SK-N-SH (cell line): Measurements from ENCODE around the gene PDCL2. TPM values are rescaled to one million over a fixed set of nuclear protein-coding genes. Genes with fewer than 3 reads are reported as not detected.

Experiments used
- CTCF ChIA-PET: fragments of 300-600, 350-600 bp; formaldehyde crosslinking; extraction: SDS; loops from one replicate; lab custom pipeline; 2021; lab: Yijun Ruan, JAX
- POLR2A ChIA-PET: fragments of 350-600 bp; sonication (Branson Sonifier 250); formaldehyde crosslinking; extraction: SDS; loops from one replicate; lab custom pipeline; 2020; ENCODE audit warnings: antibody characterized with exemption, inconsistent platforms; lab: Yijun Ruan, JAX
- DNase-seq: peaks from one replicate; pipeline ENCODE4 v3.0.0; 2012
- H2AFZ ChIP-seq: fragments of 200-600 bp; sonication (generic); 2 replicates; pipeline ENCODE4 v1.8.1; 2016; ENCODE audit warnings: antibody characterized with exemption, mild to moderate bottlenecking, low read depth
- H3F3A ChIP-seq: fragments of 200-600 bp; sonication (generic); replicated peaks from 2 replicates; pipeline ENCODE3; 2016; ENCODE audit warnings: antibody characterized with exemption, mild to moderate bottlenecking; ENCODE audit not compliant: insufficient read depth
- H3K27ac ChIP-seq, 2 experiments: fragments of 200-500 bp in 1 of 2; fragments of 200-600 bp in 1 of 2; sonication (Bioruptor generic) in 1 of 2; sonication (generic), shearing (Covaris generic) in 1 of 2; 2 replicates each; pipeline versions ENCODE4 v1.5.1 to v1.6.1; 2014 to 2016; ENCODE audit warnings: low read depth in 2 of 2, inconsistent platforms in 1 of 2, low read length in 1 of 2, mild to moderate bottlenecking in 1 of 2, mixed read lengths in 1 of 2
- H3K27me3 ChIP-seq: fragments of 200-600 bp; sonication (generic), shearing (Covaris generic); 2 replicates; pipeline ENCODE4 v1.6.1; 2016; ENCODE audit warnings: mixed run types; ENCODE audit not compliant: insufficient read depth
- H3K36me3 ChIP-seq, 2 experiments: fragments of 200-500 bp in 1 of 2; fragments of 200-600 bp in 1 of 2; sonication (Bioruptor generic) in 1 of 2; sonication (generic) in 1 of 2; replicated peaks in 1 of 2; 2 replicates each; pipeline versions ENCODE3 to v1.5.1; 2014 to 2016; ENCODE audit warnings: low read length in 1 of 2, mild to moderate bottlenecking in 1 of 2; ENCODE audit not compliant: insufficient read depth in 2 of 2, control insufficient read depth in 1 of 2
- H3K4me1 ChIP-seq, 2 experiments: fragments of 200-500 bp in 1 of 2; fragments of 200-600 bp in 1 of 2; sonication (Bioruptor generic) in 1 of 2; sonication (generic), shearing (Covaris generic) in 1 of 2; 2 replicates each; pipeline versions ENCODE4 v1.5.1 to v1.6.1; 2014 to 2016; ENCODE audit warnings: low read depth in 1 of 2, low read length in 1 of 2, mixed run types in 1 of 2; ENCODE audit not compliant: insufficient read depth in 2 of 2, control insufficient read depth in 1 of 2
- H3K4me2 ChIP-seq: fragments of 200-600 bp; sonication (generic), shearing (Covaris generic); 2 replicates; pipeline ENCODE4 v1.6.1; 2017; ENCODE audit warnings: mixed run types
- H3K4me3 ChIP-seq, 2 experiments: fragments of 200-500 bp in 1 of 2; fragments of 200-600 bp in 1 of 2; sonication (Bioruptor generic) in 1 of 2; sonication (generic), shearing (Covaris generic) in 1 of 2; 2 replicates each; pipeline versions ENCODE4 v1.5.1 to v1.8.1; 2014 to 2016; ENCODE audit warnings: low read depth in 2 of 2, inconsistent platforms in 1 of 2, low read length in 1 of 2, mild to moderate bottlenecking in 1 of 2, mixed read lengths in 1 of 2, moderate library complexity in 1 of 2
- H3K79me2 ChIP-seq: fragments of 200-600 bp; sonication (generic); 2 replicates; pipeline ENCODE4 v1.8.1; 2017; ENCODE audit warnings: mild to moderate bottlenecking; ENCODE audit not compliant: insufficient read depth
- H3K9ac ChIP-seq: fragments of 200-600 bp; sonication (generic); 2 replicates; pipeline ENCODE4 v1.6.1; 2017; ENCODE audit warnings: mixed run types
- H3K9me2 ChIP-seq: fragments of 200-600 bp; sonication (generic); 2 replicates; pipeline ENCODE4 v1.6.1; 2017; ENCODE audit warnings: mixed run types
- H3K9me3 ChIP-seq: fragments of 200-600 bp; sonication (generic); 2 replicates; pipeline ENCODE4 v1.6.1; 2017; ENCODE audit warnings: mixed run types, mild to moderate bottlenecking, moderate library complexity
- H4K20me1 ChIP-seq: fragments of 200-600 bp; sonication (generic); 2 replicates; pipeline ENCODE4 v1.6.1; 2017; ENCODE audit warnings: mild to moderate bottlenecking, mixed run types; ENCODE audit not compliant: insufficient read depth
- CHD2 ChIP-seq: fragments of 150-350 bp; IDR thresholded peaks from 2 replicates; pipeline ENCODE4 v1.6.1; 2018; ENCODE audit warnings: low read length; ENCODE audit not compliant: partially characterized antibody
- ELF1 ChIP-seq: IDR thresholded peaks from 2 replicates; pipeline ENCODE4 v1.4.0; 2012
- FOSL2 ChIP-seq: IDR thresholded peaks from 2 replicates; pipeline ENCODE4 v1.4.0; 2012; ENCODE audit warnings: low read depth, mild to moderate bottlenecking, moderate library complexity, borderline replicate concordance
- FOXJ3 ChIP-seq: sonication (generic); formaldehyde crosslinking; IDR thresholded peaks from 2 replicates; pipeline ENCODE4 v1.5.1; 2020; ENCODE audit warnings: mild to moderate bottlenecking, missing genetic modification reagents
- FOXM1 ChIP-seq: IDR thresholded peaks from 2 replicates; pipeline ENCODE4 v1.4.0; 2012; ENCODE audit warnings: low read depth, mild to moderate bottlenecking
- GABPA ChIP-seq: IDR thresholded peaks from 2 replicates; pipeline ENCODE4 v1.4.0; 2012; ENCODE audit warnings: low read depth, mild to moderate bottlenecking
- JUND ChIP-seq: IDR thresholded peaks from 2 replicates; pipeline ENCODE4 v1.4.0; 2012
- NRF1 ChIP-seq: IDR thresholded peaks from 2 replicates; pipeline ENCODE4 v1.6.1; 2012; ENCODE audit warnings: low read depth, mild to moderate bottlenecking, low read length
- RAD21 ChIP-seq: IDR thresholded peaks from 2 replicates; pipeline ENCODE4 v1.6.1; 2012; ENCODE audit warnings: mild to moderate bottlenecking, low read length
- RCOR1 ChIP-seq: fragments of 150-350 bp; IDR thresholded peaks from 2 replicates; pipeline ENCODE4 v1.6.1; 2017; ENCODE audit warnings: antibody characterized with exemption, low read length
- RFX5 ChIP-seq: IDR thresholded peaks from 2 replicates; pipeline ENCODE4 v1.6.1; 2012; ENCODE audit warnings: mild to moderate bottlenecking, improper control_type of control experiment, low read length
- RXRA ChIP-seq: IDR thresholded peaks from 2 replicates; pipeline ENCODE4 v1.4.0; 2012; ENCODE audit warnings: low read depth, mild to moderate bottlenecking, borderline replicate concordance
- USF2 ChIP-seq: fragments of 150-350 bp; IDR thresholded peaks from 2 replicates; pipeline ENCODE4 v1.6.1; 2017; ENCODE audit warnings: antibody characterized with exemption, low read length, low read depth, borderline replicate concordance
- WGBS: methylation state at CpG from one replicate; pipeline ENCODE4 v1.1.6; 2017; ENCODE audit warnings: low lambda C conversion rate; 5-methylcytosine and 5-hydroxymethylcytosine counted together
- polyA plus RNA-seq, 3 experiments: library from polyadenylated mRNA; depleted of rRNA; stranded (reverse); fragments of >200 nt; gene quantifications; 2 replicates each; pipeline ENCODE4 v1.2.3, GENCODE V29; 2012
- TF ChIP-seq, protein P1 (sequence below): IDR thresholded peaks from 2 replicates; pipeline ENCODE4 v1.4.0; 2012; ENCODE audit warnings: low read depth

PDCL2 gene
- polyA plus RNA-seq, 1 of the 3 experiments (the other 2 are of a cell fraction) = not detected

GRCh38 chr4:55612341-55612740, 20.3 kb upstream of the PDCL2 start:
- 71% methylated on average over 3 of the region's 3 CpGs for WGBS
- Histone ChIP-seq H3K79me2 (no peaks in the 10 kb centered on the region), H3K4me2 (no peak overlapping the region), H3K9me2 (no peaks in the 10 kb centered on the region), H3K4me1 (peaks cover 0 to 6% of the 10 kb centered on the region in 2 experiments; a peak in 1 of 4 replicates), H3F3A (no peaks in the 10 kb centered on the region), H3K4me3 (no peak overlapping the region), H4K20me1 (no peaks in the 10 kb centered on the region), H3K27me3 (no peaks in the 10 kb centered on the region), H3K9me3 (no peaks in the 10 kb centered on the region)
- POLR2A ChIA-PET = no interaction called here
- no peak for DNase-seq
- TF ChIP-seq ELF1 (no peak), JUND (no peak), RXRA (no peak), NRF1 (no peak), RFX5 (no peak), FOXM1 (no peak), FOSL2 (no peak)
- TF ChIP-seq, protein P1, sequence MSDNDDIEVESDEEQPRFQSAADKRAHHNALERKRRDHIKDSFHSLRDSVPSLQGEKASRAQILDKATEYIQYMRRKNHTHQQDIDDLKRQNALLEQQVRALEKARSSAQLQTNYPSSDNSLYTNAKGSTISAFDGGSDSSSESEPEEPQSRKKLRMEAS = no peak
- TF ChIP-seq, all 33 proteins: peak for 0
- Histone ChIP-seq H3K9ac (no peak overlapping the region), H2AFZ (no peak overlapping the region), H3K27ac (no peak overlapping the region), H3K36me3 (no peaks in the 10 kb centered on the region)
- CTCF ChIA-PET = no interaction called here

GRCh38 chr4:55611358-55612059, 19.5 kb upstream of the PDCL2 start:
- H3K27me3 ChIP-seq = no peaks in the 10 kb centered on the region
- no peak overlapping the region for H3K4me3 ChIP-seq
- no peak overlapping the region for H3K9ac ChIP-seq
- POLR2A ChIA-PET = no interaction called here
- H4K20me1 ChIP-seq = no peaks in the 10 kb centered on the region
- H3K4me2 ChIP-seq = no peak overlapping the region
- no peak for DNase-seq
- H3K79me2 ChIP-seq = no peaks in the 10 kb centered on the region
- H3K4me1 ChIP-seq = peaks cover 0 to 6% of the 10 kb centered on the region in 2 experiments; a peak in 1 of 4 replicates
- no peak for TF ChIP-seq CHD2
- TF ChIP-seq ELF1 = no peak
- no peak for TF ChIP-seq FOXJ3 (CRISPR knock-in tag)
- TF ChIP-seq GABPA = no peak
- TF ChIP-seq RXRA = no peak
- no peak for TF ChIP-seq RCOR1
- no peak for TF ChIP-seq USF2
- TF ChIP-seq FOXM1 = no peak
- no peak for TF ChIP-seq RAD21
- no peak overlapping the region for H2AFZ ChIP-seq
- H3K9me3 ChIP-seq = no peaks in the 10 kb centered on the region
- WGBS = 83% methylated on average over 3 of the region's 3 CpGs
- CTCF ChIA-PET = no interaction called here
- no peak overlapping the region for H3K27ac ChIP-seq
- H3F3A ChIP-seq = no peaks in the 10 kb centered on the region
- H3K9me2 ChIP-seq = no peaks in the 10 kb centered on the region
- no peaks in the 10 kb centered on the region for H3K36me3 ChIP-seq
